Measurements from ENCODE around the gene EPB41L4A. TPM values are rescaled to one million over a fixed set of nuclear protein-coding genes. Genes with fewer than 3 reads are reported as not detected.

Gene EPB41L4A
- polyA plus RNA-seq, 3 donors, result 2.9 to 9.0 (median 6.1) TPM

DNA sequence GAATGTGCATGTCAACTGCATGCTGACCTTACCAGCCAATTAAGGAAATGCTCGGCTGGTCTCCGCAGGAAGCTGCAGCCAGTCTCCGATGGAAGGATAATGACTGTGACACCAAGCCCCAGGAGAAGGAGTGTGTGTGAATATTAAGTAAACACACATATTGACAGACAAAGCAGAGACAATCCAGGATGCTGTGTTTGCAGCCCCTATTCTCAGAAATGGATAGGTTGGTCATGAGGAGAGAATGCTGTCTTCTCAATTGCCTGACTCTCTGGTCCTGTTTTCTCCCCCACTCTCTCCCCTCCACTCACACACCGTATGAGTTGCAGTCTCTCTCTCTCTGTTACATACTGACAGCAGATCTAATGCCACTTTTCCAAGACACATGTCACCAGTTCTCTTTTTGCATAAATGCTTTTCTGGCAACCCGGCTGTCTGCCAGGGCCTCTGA, 85.7 kb downstream of the EPB41L4A start:
- no peak overlapping the region for H3K27ac ChIP-seq (ENCODE audit: low read depth, low read length)
- WGBS, 3 donors, result 44 to 50% (median 49%) methylated on average over 5 of the region's 5 CpGs

DNA sequence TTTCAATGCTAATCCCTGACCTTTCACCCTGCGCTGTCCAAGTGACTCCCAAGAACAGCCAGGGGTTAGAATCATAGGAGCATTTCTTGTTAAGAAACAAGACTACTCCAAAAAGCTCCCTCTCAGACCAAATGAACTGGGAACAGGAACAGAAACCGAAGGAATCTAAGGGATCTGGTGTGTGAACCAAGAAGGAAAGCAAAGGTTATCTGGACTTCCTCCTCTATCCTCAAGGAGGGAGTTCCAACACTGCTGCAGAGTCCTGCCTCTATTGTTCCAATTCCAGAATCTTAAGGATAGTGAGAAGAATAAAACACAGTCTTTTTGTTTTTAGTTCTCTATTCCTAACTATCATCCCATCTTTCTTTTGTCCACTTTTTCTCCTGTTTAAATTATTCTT, 87.2 kb downstream of the EPB41L4A start:
- no peak overlapping the region for H3K27ac ChIP-seq (ENCODE audit: low read depth, low read length)
- 62 to 81% (median 80%) methylated on average over 2 of the region's 2 CpGs for WGBS, 3 donors

DNA sequence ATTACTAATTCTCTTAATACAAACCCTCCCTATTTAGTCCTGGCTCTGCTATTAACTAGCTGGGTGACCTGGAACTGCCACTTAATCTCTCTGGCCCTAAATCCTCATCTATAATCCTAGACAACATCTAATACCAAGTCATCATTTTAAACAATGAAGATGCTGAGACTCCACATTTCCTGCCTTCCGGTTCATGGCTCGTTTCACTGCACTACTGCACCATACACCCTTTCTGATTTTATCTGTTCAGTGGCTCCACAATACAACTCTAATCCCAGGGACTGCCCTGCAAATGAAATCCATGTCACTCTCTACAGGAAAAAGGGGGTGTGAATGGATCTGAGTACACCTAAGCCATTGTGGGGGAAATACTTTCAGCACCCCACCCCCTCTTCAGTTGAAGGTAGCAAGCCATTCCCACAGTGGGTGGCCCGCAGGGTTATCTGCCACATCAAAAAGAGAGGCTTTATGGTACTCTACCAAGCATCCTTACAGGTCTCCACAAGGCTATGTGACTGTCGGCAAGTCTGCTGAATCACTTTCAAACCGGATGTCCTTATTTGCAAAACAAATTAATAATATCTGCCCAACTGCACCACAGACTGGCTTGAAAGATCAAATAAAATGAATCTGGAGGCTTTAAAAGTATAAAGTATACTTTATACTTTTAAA, 89.5 kb downstream of the EPB41L4A start:
- H3K27ac ChIP-seq (ENCODE audit: low read depth, low read length), result no peak overlapping the region
- 22 to 41% (median 22%) methylated on average over 5 of the region's 5 CpGs for WGBS, 3 donors

DNA sequence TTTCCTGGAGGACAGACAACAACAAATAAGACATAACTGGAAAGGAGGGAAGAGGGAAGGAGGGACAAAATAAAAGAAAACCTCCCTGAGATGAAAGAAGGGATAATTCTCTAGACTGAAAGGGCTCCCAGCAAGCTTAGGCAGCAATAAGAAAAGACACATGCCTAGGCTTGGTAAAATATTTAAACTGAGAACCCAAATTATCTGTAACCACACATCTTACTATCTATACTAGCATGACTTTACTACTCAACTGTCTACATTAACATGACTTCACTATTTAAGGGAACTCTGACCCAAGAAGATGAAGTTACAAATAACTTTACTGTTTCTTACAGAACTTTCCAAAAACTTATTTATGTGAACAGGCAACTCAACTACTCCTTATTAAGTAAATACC, 95.9 kb downstream of the EPB41L4A start:
- H3K27ac ChIP-seq (ENCODE audit: low read depth, low read length), result no peak overlapping the region

DNA sequence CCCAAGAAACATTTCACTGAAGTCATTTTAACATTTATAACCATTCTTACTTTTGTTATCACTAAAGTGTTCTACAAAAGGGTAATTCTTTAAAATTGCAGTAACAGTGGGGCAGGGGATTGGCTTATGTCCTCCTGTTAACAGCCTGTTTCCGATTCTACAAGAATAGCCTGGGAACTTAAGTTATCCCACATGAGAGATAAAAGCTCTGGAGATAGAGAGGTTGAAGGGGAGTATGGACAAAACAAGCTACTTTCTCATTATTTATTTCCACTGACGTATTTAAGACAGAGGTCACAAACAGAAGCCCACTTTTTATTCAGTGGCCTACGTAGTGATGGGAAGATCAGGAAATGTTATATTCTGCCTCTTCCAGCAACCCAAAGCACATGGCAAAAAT, 98.7 kb downstream of the EPB41L4A start:
- no peak overlapping the region for H3K27ac ChIP-seq (ENCODE audit: low read depth, low read length)
- WGBS, 3 donors, result 74 to 85% (median 75%) methylated on average over 3 of the region's 3 CpGs

DNA sequence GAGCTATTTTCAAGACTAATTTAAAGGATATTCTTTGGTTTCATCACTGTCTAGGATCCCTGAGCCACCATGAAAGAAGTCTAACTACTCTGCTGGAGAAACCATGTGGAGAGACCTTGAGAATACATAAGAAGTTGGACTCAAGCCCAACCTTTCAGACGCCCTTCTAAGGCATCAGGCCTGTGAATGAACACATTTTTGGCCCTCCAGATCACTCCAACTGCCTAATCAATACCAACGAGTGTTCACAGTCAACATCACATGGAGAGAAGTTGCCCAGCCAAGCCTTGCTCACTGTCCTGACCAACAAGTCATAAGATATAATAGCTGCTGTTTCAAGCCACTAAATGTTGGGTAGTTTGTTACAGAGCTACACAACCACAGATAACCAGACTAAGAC, 100.7 kb downstream of the EPB41L4A start:
- H3K27ac ChIP-seq (ENCODE audit: low read depth, low read length), result no peak overlapping the region
- WGBS, 3 donors, result 26 to 66% (median 56%) methylated on average over 2 of the region's 2 CpGs

DNA sequence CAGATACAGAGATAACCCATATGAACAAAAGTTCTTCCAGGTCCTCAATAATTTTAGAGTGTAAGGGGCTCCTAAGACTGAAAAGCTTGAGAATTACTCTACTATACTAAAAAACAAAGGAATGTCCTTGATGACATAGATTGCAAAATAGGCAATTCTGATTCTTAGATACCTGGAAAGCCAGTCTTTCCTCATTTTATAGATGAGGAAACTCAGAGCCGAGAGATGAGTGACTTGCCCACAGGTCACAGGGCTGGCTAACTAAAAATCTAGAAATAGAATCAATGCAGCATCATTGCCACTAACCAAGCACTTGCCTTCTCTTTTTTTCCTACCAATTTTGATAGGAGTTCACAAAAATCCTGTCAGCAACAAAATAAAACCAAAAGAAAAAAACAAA, 101.2 kb downstream of the EPB41L4A start:
- H3K27ac ChIP-seq (ENCODE audit: low read depth, low read length), result no peak overlapping the region
- 73 to 89% (median 77%) methylated on average over 1 of the region's 1 CpG for WGBS, 3 donors

DNA sequence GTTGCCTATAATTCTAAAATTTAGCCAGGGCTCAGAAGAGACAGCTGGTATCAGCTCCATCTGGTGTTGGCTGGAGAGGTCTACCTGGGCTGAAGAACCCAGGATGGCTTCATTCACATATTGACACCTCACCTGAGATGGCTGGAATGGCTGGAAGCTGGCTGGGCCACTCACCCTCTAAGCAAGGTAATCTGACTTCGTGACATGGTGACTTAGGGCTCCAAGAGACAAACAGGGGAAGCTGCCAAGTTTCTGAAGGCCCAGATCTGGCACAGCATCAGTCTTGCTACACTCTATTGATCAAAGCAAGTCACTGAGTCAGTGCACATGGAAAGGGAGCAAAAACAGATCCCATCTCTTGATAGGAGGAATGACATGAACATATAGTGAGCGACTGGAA, 102.3 kb downstream of the EPB41L4A start:
- H3K27ac ChIP-seq (ENCODE audit: low read depth, low read length), result no peak overlapping the region
- WGBS, 3 donors, result 52 to 76% (median 75%) methylated on average over 2 of the region's 2 CpGs

DNA sequence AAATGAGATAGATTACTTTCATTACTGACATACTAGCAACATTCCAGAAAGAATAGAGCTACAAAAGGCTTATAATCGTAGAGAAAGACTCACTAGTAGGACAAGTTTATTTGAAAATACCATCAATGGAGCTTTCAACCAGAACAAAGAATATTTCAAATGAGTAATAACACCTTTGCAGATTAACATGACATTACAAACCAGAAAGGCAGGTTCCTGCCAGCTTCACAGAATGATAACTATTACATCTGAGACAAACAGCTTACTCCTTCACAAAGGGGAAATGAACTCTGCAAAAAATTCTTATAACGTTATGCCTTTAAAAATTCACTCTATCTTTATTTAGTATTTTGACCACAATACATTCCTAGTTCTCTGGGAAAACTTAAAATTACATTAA, 103.1 kb downstream of the EPB41L4A start:
- 56 to 62% (median 61%) methylated on average over 2 of the region's 2 CpGs for WGBS, 3 donors
- H3K27ac ChIP-seq (ENCODE audit: low read depth, low read length), result no peak overlapping the region

DNA sequence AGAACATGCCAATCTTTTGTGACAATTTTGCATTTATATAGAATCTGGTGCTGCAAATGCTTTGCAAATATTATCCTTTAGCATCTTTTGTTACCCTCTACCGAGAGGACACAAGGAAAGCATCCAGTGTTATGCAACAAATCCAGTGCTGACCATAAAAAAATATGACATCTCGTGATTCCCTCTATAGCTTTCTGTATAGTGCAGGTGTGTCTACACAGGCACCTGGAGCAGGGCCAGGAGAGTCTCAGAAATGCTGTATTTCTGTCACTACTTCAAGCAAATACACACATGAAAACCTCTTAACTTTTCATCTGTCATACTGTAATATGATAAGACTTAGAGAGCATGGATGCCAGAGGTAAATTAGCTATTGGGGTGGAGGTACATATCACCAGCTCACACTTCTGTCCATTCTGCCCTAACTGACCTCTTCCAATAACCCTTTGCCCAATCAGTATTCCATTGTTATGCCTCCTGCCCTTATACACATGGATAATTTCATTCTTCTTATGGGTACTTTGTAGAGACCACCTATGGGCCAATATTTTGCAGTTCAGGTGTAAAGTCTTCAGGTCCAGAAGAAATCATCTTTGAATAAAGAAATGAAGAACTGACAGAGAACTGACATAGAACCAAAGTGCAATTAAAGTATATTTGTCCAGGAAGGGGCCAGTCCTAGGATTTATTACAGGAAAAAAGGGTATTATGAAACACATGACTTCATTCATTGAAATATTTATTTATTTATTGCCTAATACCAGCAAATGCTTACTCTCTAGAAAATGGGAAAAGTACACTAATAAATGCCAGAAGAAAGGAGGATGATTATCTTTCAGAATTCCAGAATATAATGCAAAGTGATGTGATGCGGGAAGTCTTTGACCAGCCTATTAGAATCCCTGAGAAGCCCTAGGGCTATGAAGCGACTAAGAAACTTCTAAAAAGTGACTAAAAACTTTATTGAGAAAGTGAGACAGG, 106.5 kb downstream of the EPB41L4A start:
- WGBS, 3 donors, result 84 to 93% (median 87%) methylated on average over 4 of the region's 4 CpGs
- H3K27ac ChIP-seq (ENCODE audit: low read depth, low read length), result no peak overlapping the region

DNA sequence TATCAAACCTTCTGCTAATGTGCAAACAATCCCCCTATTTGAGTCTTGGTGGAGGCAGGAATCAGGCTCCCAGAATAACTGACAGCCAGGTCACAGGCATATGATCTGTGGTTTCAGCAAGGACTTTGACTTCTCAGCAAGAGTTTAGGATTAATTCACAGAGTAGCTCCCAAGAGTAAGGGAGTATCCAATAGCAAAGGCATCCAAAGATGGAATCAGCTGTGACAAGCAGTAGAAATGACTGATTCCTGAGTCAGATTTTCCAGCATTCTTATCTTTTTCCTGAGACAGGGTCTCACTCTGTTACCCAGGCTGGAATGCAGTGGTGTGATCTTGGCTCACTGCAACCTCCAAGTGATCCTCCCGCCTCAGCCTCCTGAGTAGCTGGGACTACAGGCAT, 108.3 kb downstream of the EPB41L4A start:
- 95 to 100% (median 100%) methylated on average over 1 of the region's 1 CpG for WGBS, 3 donors
- H3K27ac ChIP-seq (ENCODE audit: low read depth, low read length), result no peak overlapping the region

DNA sequence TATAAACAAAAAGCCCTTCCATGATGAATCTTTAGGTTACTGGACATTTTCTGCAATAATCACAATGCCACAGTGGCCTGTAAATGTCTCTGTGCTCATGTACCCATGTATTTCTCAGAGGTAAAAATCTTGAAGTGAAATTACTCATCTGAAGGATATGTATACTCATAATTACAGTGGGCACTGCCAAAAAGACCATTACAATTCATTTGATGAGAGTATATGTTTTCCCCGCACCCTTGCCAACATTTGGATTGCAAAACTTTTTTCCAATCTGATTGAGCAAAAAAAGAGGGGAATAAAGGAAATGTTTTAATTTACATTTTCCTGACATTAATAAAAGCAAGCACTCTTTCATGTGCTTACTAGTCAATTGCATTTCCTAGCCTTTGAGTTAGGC, 110.5 kb downstream of the EPB41L4A start:
- H3K27ac ChIP-seq (ENCODE audit: low read depth, low read length), result no peak overlapping the region
- WGBS, 3 donors, result 82 to 91% (median 85%) methylated on average over 1 of the region's 1 CpG

DNA sequence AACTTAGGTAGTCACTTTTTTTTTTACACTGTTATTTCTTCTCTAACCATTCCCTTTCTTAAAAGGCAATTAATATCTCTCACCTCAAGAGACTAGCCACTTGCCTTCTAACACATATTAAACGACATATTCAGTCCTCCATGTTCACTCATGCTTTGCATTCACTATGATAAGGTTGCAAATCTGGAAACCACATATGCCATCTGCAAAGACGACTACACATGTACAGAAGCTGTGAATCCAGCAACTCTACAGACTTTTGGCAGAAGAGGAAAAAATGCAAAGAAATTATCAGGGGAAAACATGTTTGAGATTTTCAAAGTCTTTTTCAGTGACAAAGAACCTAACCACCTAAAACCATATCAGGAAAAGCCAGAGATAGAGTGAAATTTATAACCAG, 112.1 kb downstream of the EPB41L4A start:
- WGBS, 3 donors, result 79 to 86% (median 81%) methylated on average over 2 of the region's 2 CpGs
- H3K27ac ChIP-seq (ENCODE audit: low read depth, low read length), result no peak overlapping the region

DNA sequence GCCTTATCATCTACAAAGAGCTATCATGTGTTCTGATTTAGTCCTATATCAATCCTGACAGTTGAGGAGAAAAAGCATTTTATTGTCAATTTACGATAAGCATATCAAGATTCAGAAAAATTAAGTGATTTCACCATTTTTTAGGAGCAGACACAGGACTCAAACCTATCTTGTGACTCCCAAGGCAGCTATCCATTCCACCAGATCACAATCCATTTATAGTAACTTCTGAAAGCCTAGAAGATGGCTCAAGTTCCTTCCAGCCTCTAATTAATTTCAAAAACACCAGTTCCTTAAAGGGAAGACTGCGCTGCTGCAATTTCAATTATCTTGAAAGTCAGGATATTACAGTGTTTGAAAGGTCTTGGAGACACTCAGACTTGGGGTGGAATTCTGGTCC, 114.3 kb downstream of the EPB41L4A start:
- 90 to 100% (median 92%) methylated on average over 2 of the region's 2 CpGs for WGBS, 3 donors
- no peak overlapping the region for H3K27ac ChIP-seq (ENCODE audit: low read depth, low read length)

DNA sequence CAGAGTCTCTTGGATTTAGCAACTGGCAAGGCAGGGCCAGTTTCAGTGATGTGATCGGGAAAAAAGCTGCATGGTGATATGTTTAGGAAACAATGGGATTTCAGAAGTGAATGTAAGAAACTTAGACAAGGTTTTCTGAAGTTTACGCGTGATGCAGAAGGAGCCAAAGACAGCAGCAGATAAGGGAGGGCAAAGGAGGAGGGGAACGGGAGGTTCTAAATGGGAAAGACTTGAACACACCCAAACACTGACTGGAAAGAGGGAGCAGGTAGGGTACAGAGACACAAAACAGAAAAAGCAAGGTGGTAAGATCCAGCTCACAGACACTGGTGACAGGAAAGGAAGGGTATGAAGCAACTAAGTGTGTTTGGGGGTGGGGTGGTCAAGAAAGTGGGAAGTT, 115.4 kb downstream of the EPB41L4A start:
- 84 to 92% (median 85%) methylated on average over 4 of the region's 4 CpGs for WGBS, 3 donors
- H3K27ac ChIP-seq (ENCODE audit: low read depth, low read length), result no peak overlapping the region

DNA sequence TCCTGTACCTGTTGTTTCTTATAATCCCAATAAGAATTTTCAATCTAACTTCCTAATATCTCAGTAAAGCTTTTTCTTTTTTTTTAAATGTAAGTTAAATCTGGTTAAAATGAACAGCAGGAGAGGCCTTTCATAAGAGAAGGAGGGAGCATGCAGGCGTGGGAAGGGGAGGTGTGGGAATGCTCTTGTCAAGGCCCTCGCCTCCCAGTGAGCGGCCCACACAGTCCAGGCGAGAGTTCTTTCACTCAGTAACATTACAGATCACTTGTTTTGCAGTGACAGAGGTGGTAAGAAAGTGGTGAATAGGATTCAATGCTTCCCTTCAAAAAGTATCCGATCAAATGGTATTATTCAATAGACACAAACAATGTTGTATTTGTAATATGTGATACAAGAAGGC, 125.0 kb downstream of the EPB41L4A start:
- WGBS, 3 donors, result 84 to 90% (median 87%) methylated on average over 5 of the region's 5 CpGs
- no peak overlapping the region for H3K27ac ChIP-seq (ENCODE audit: low read depth, low read length)

DNA sequence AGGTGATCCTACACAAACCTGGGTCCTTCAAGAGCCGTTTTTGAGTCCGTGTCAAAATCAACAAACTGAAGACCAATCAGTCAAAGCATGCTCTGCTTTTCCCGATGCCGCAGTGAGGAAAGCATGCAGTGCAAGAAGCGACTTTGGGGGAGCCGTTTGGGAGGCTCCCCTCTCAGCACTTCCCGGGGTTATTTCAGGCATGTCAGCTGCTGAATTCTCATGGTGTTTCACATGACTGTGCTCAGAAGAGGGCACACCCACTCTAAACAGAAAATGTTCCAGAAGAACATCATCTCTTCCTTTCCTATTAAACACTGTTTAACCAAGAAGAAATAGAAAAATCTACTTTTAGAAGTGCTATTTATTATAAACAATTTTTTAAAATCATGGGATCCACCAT, 125.5 kb downstream of the EPB41L4A start:
- whole genome bisulfite sequencing, 3 donors, result 37 to 72% (median 63%) methylated on average over 7 of the region's 7 CpGs
- H3K27ac ChIP-seq (ENCODE audit: low read depth, low read length), result no peak overlapping the region

DNA sequence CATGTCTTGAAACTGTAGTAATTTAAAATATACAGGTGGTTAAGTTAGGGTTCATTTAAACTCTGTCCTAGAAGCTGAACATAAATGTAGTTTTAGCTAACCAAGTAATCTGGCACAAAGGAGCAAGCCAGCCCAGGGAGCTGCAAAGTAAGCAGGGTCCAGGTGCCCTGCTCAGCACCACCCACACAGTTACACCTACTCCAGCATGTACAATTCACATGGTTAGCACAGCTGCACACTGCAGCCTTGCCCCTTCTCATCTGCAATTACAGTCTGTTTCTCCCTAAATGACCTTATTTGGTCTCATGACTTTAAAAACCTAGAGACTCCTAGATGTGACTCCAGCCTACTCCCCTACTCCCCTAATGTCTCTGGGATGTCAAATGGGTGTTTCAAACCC, 128.4 kb downstream of the EPB41L4A start:
- H3K27ac ChIP-seq (ENCODE audit: low read depth, low read length), result no peak overlapping the region

DNA sequence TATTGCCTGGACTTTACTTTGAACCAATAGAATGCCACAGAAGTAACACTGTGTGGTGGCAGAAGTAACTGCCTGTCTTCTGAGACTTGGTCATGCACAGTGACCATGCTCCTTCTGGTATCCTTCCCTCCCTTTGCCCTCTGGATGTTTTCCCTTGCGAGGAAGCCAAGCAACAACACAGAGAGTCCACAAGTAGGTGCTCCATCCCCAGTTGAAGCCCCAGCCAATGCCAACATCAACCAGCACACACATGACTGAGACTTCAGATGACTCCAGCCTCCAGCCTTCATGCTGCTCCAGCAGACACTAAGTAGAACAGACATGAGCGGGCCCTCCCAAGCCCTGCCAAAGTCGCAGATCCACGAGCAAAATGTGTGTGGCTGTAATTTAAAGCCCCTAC, 129.6 kb downstream of the EPB41L4A start:
- H3K27ac ChIP-seq (ENCODE audit: low read depth, low read length), result no peak overlapping the region
- 89 to 98% (median 91%) methylated on average over 4 of the region's 4 CpGs for WGBS, 3 donors

Data from adipose tissue (tissue), 3 donors.